Measurements from ENCODE around the gene PROKR2. TPM values are rescaled to one million over a fixed set of nuclear protein-coding genes. Genes with fewer than 3 reads are reported as not detected.
A peak's percentile ranks its signal among the peaks of the same experiment; 100 is the strongest.

The PROKR2 gene
- total and polyA plus RNA-seq, 2 of the 13 experiments (the other 11 are each of a cell fraction or from before 2014, with no cell fraction given): not detected

DNA sequence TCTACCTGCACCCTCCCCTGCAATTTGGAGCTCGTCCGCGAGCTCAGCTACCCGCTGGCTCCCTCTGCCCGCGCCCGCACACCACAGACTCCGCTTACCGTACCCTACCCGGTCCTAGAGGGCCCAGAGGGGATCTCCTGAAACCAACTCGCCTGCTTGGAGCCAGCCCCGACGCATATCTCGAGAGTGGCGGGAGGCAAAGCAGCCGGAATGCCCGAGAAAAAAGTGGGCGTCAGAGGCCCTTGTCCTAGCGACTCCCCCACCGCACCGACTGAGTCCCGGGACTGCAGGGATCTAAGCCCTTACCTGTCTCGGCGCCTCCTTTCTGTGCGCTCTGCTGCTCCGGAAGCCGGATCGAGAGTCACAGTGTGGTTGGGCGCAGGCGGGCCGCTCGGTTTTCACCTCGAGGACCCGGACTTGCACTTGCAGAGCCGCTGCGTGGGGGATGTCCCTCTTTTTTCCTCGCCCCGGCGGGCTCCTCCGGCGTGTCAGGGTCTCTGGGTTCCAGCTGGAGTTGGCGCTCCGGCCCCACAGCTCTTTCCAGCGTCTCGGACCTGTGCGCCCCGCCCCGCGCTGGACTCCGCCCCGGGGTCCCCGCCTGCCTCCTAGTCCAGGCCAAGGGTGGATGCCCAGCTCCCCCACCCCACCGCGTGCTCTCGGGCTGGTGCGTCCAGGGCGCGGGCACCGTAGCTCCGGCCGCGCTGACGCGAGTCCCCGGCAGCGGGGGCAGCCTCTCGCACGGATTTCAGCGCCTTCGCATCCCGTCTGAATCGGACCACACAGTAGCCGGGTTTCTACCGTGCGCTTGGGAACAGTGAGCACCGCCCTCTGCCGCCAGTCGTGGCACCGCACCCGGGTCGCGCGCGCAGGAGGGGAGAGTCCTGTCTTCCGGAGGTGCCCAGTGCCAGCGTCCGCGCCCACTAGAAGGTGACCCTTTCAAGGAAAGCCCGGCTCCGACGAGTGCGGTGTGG lies at the start of gene PROKR2 (continued):
- TF ChIP-seq CBX1 (IDR thresholded peaks at IDR 0.05; ENCODE audit: low read depth) (no peak), SIX4 (CRISPR knock-in tag; IDR thresholded peaks at IDR 0.05) (no peak), ZNF879 (CRISPR knock-in tag; IDR thresholded peaks at IDR 0.05) (no peak), ZNF484 (CRISPR knock-in tag; IDR thresholded peaks at IDR 0.05; ENCODE audit: borderline replicate concordance, low read depth) (no peak), MYC (CRISPR knock-in tag; IDR thresholded peaks at IDR 0.05; ENCODE audit: borderline replicate concordance) (peak; percentile 34; the same call in 1 of the 2 replicates), ZNF496 (CRISPR knock-in tag; IDR thresholded peaks at IDR 0.05; ENCODE audit: insufficient replicate concordance) (no peak)
- TF ChIP-seq, protein P1, sequence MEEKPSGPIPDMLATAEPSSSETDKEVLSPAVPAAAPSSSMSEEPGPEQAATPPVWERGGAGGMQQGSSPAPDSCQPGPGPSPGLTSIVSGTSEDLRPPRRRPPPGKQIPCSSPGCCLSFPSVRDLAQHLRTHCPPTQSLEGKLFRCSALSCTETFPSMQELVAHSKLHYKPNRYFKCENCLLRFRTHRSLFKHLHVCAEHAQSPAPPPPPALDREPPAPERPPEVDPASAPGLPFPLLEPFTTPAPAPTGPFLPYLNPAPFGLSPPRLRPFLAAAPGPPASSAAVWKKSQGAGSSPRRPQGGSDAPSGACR (CRISPR knock-in tag; IDR thresholded peaks at IDR 0.05): no peak
- TF ChIP-seq, protein P2, sequence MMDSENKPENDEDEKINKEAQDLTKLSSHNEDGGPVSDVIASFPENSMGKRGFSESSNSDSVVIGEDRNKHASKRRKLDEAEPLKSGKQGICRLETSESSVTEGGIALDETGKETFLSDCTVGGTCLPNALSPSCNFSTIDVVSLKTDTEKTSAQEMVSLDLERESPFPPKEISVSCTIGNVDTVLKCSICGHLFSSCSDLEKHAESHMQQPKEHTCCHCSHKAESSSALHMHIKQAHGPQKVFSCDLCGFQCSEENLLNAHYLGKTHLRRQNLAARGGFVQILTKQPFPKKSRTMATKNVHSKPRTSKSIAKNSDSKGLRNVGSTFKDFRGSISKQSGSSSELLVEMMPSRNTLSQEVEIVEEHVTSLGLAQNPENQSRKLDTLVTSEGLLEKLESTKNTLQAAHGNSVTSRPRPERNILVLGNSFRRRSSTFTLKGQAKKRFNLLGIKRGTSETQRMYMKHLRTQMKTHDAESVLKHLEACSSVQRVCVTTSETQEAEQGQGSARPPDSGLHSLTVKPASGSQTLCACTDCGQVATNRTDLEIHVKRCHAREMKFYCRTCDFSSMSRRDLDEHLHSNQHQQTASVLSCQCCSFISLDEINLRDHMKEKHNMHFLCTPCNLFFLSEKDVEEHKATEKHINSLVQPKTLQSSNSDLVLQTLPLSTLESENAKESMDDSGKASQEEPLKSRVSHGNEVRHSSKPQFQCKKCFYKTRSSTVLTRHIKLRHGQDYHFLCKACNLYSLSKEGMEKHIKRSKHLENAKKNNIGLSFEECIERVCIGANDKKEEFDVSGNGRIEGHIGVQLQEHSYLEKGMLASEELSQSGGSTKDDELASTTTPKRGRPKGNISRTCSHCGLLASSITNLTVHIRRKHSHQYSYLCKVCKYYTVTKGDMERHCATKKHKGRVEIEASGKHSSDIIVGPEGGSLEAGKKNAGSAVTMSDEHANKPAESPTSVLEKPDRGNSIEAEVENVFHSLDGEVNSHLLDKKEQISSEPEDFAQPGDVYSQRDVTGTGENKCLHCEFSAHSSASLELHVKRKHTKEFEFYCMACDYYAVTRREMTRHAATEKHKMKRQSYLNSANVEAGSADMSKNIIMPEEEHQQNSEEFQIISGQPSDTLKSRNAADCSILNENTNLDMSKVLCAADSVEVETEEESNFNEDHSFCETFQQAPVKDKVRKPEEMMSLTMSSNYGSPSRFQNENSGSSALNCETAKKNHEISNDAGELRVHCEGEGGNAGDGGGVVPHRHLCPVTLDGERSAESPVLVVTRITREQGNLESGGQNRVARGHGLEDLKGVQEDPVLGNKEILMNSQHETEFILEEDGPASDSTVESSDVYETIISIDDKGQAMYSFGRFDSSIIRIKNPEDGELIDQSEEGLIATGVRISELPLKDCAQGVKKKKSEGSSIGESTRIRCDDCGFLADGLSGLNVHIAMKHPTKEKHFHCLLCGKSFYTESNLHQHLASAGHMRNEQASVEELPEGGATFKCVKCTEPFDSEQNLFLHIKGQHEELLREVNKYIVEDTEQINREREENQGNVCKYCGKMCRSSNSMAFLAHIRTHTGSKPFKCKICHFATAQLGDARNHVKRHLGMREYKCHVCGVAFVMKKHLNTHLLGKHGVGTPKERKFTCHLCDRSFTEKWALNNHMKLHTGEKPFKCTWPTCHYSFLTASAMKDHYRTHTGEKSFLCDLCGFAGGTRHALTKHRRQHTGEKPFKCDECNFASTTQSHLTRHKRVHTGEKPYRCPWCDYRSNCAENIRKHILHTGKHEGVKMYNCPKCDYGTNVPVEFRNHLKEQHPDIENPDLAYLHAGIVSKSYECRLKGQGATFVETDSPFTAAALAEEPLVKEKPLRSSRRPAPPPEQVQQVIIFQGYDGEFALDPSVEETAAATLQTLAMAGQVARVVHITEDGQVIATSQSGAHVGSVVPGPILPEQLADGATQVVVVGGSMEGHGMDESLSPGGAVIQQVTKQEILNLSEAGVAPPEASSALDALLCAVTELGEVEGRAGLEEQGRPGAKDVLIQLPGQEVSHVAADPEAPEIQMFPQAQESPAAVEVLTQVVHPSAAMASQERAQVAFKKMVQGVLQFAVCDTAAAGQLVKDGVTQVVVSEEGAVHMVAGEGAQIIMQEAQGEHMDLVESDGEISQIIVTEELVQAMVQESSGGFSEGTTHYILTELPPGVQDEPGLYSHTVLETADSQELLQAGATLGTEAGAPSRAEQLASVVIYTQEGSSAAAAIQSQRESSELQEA (CRISPR knock-in tag; IDR thresholded peaks at IDR 0.05; ENCODE audit: not compliant biosample characterization): no peak
- TF ChIP-seq, protein P3, sequence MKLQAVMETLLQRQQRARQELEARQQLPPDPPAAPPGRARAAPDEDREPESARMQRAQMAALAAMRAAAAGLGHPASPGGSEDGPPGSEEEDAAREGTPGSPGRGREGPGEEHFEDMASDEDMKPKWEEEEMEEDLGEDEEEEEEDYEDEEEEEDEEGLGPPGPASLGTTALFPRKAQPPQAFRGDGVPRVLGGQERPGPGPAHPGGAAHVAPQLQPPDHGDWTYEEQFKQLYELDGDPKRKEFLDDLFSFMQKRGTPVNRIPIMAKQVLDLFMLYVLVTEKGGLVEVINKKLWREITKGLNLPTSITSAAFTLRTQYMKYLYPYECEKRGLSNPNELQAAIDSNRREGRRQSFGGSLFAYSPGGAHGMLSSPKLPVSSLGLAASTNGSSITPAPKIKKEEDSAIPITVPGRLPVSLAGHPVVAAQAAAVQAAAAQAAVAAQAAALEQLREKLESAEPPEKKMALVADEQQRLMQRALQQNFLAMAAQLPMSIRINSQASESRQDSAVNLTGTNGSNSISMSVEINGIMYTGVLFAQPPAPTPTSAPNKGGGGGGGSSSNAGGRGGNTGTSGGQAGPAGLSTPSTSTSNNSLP (IDR thresholded peaks at IDR 0.05; ENCODE audit: low read depth, low read length): no peak
- TF ChIP-seq, protein P4, sequence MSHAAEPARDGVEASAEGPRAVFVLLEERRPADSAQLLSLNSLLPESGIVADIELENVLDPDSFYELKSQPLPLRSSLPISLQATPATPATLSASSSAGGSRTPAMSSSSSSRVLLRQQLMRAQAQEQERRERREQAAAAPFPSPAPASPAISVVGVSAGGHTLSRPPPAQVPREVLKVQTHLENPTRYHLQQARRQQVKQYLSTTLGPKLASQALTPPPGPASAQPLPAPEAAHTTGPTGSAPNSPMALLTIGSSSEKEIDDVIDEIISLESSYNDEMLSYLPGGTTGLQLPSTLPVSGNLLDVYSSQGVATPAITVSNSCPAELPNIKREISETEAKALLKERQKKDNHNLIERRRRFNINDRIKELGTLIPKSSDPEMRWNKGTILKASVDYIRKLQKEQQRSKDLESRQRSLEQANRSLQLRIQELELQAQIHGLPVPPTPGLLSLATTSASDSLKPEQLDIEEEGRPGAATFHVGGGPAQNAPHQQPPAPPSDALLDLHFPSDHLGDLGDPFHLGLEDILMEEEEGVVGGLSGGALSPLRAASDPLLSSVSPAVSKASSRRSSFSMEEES (CRISPR knock-in tag; IDR thresholded peaks at IDR 0.05): no peak
- TF ChIP-seq, protein P5, sequence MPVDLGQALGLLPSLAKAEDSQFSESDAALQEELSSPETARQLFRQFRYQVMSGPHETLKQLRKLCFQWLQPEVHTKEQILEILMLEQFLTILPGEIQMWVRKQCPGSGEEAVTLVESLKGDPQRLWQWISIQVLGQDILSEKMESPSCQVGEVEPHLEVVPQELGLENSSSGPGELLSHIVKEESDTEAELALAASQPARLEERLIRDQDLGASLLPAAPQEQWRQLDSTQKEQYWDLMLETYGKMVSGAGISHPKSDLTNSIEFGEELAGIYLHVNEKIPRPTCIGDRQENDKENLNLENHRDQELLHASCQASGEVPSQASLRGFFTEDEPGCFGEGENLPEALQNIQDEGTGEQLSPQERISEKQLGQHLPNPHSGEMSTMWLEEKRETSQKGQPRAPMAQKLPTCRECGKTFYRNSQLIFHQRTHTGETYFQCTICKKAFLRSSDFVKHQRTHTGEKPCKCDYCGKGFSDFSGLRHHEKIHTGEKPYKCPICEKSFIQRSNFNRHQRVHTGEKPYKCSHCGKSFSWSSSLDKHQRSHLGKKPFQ (CRISPR knock-in tag; IDR thresholded peaks at IDR 0.05; ENCODE audit: insufficient replicate concordance): no peak
- TF ChIP-seq, protein P6, sequence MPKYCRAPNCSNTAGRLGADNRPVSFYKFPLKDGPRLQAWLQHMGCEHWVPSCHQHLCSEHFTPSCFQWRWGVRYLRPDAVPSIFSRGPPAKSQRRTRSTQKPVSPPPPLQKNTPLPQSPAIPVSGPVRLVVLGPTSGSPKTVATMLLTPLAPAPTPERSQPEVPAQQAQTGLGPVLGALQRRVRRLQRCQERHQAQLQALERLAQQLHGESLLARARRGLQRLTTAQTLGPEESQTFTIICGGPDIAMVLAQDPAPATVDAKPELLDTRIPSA (CRISPR knock-in tag; IDR thresholded peaks at IDR 0.05; ENCODE audit: borderline replicate concordance): no peak
